Neural cell (in vitro differentiated cells): ENCODE measurements around the gene NFIX. TPM values are rescaled to one million over a fixed set of nuclear protein-coding genes. Genes with fewer than 3 reads are reported as not detected.

Experiments
- H2AFZ ChIP-seq: fragments of 200-600, 300-800 bp; sonication (generic), shearing (Covaris generic); 2 replicates; pipeline ENCODE4 v1.6.0; 2014; ENCODE audit warnings: low read depth, mild to moderate bottlenecking, antibody characterized with exemption, low read length, moderate library complexity
- H3F3A ChIP-seq: fragments of 200-600 bp; shearing (Covaris generic); 2 replicates; pipeline ENCODE4 v1.6.1; 2016; ENCODE audit warnings: mild to moderate bottlenecking, moderate library complexity, mixed read lengths, antibody characterized with exemption, low read length; ENCODE audit not compliant: insufficient read depth, poor library complexity, severe bottlenecking
- H3K27ac ChIP-seq: fragments of 200-600, 300-800 bp; sonication (generic), shearing (Covaris generic); 2 replicates; pipeline ENCODE4 v1.5.1; 2014; ENCODE audit warnings: mild to moderate bottlenecking, low read length, moderate library complexity
- H3K27me3 ChIP-seq: fragments of 300-800, 200-600 bp; sonication (generic), shearing (Covaris generic); 2 replicates; pipeline ENCODE4 v1.6.0; 2014; ENCODE audit warnings: mild to moderate bottlenecking, low read depth, low read length, moderate library complexity; ENCODE audit not compliant: insufficient read depth
- H3K36me3 ChIP-seq: fragments of 300-800, 200-600 bp; sonication (generic), shearing (Covaris generic); 2 replicates; pipeline ENCODE4 v1.5.1; 2014; ENCODE audit warnings: mild to moderate bottlenecking, antibody characterized with exemption, low read length, moderate library complexity; ENCODE audit not compliant: insufficient read depth
- H3K4me2 ChIP-seq: fragments of 300-800, 200-600 bp; sonication (generic), shearing (Covaris generic); 2 replicates; pipeline ENCODE4 v1.6.0; 2014; ENCODE audit warnings: mild to moderate bottlenecking, low read length
- H3K4me3 ChIP-seq: fragments of 300-800, 200-600 bp; sonication (generic), shearing (Covaris generic); 2 replicates; pipeline ENCODE4 v1.5.1; 2014; ENCODE audit warnings: mild to moderate bottlenecking, low read length, moderate library complexity
- H3K79me2 ChIP-seq: fragments of 200-600 bp; shearing (Covaris generic); replicated peaks from 2 replicates; pipeline ENCODE4 v1.6.0; 2014; ENCODE audit warnings: mild to moderate bottlenecking, low read length, moderate library complexity; ENCODE audit not compliant: insufficient read depth
- H3K9ac ChIP-seq: fragments of 300-800, 200-600 bp; sonication (generic), shearing (Covaris generic); 2 replicates; pipeline ENCODE4 v1.6.1; 2016; ENCODE audit warnings: mild to moderate bottlenecking, low read length, mixed read lengths
- H3K9me2 ChIP-seq: fragments of 200-600 bp; shearing (Covaris generic); 2 replicates; pipeline ENCODE4 v1.6.1; 2016; ENCODE audit warnings: mild to moderate bottlenecking, low read length, mixed read lengths; ENCODE audit not compliant: insufficient read depth
- H3K9me3 ChIP-seq: fragments of 200-600, 300-800 bp; sonication (generic), shearing (Covaris generic); 2 replicates; pipeline ENCODE4 v1.6.1; 2016; ENCODE audit warnings: mild to moderate bottlenecking, mixed run types, low read length, moderate library complexity, mixed read lengths
- H4K20me1 ChIP-seq: fragments of 200-600 bp; shearing (Covaris generic); 2 replicates; pipeline ENCODE4 v1.6.1; 2016; ENCODE audit warnings: mild to moderate bottlenecking, mixed run types; ENCODE audit not compliant: insufficient read depth
- CTCF ChIP-seq: fragments of 450-650 bp; IDR thresholded peaks from 2 replicates; pipeline ENCODE4 v1.5.1; 2014; ENCODE audit warnings: antibody characterized with exemption, mild to moderate bottlenecking, moderate library complexity; ENCODE audit not compliant: poor library complexity, severe bottlenecking
- EP300 ChIP-seq: fragments of 450-650 bp; conservative IDR thresholded peaks from 2 replicates; pipeline ENCODE4 v1.6.1; 2014; ENCODE audit warnings: antibody characterized with exemption, mild to moderate bottlenecking, moderate library complexity; ENCODE audit not compliant: poor library complexity, severe bottlenecking
- EZH2 ChIP-seq: fragments of 200-600, 300-800 bp; shearing (Covaris generic), sonication (generic); IDR thresholded peaks from 2 replicates; pipeline ENCODE4 v1.6.1; 2014; ENCODE audit warnings: antibody characterized with exemption, low read length, borderline replicate concordance, mild to moderate bottlenecking; ENCODE audit not compliant: insufficient read depth, poor library complexity, severe bottlenecking
- MXI1 ChIP-seq: fragments of 450-650 bp; conservative IDR thresholded peaks from 2 replicates; pipeline ENCODE4 v1.6.1; 2014; ENCODE audit warnings: antibody characterized with exemption, mild to moderate bottlenecking; ENCODE audit not compliant: poor library complexity, severe bottlenecking
- POLR2AphosphoS5 ChIP-seq: IDR thresholded peaks from 2 replicates; pipeline ENCODE4 v1.6.1; 2012
- RAD21 ChIP-seq: fragments of 450-650 bp; conservative IDR thresholded peaks from 2 replicates; pipeline ENCODE4 v1.6.1; 2014; ENCODE audit warnings: antibody characterized with exemption, mild to moderate bottlenecking, moderate library complexity
- REST ChIP-seq: IDR thresholded peaks from 2 replicates; pipeline ENCODE4 v1.6.1; 2012; ENCODE audit warnings: borderline replicate concordance
- SMC3 ChIP-seq: fragments of 450-650 bp; conservative IDR thresholded peaks from 2 replicates; pipeline ENCODE4 v1.6.1; 2014; ENCODE audit warnings: antibody characterized with exemption, mild to moderate bottlenecking, moderate library complexity; ENCODE audit not compliant: poor library complexity
- TAF1 ChIP-seq: IDR thresholded peaks from 2 replicates; pipeline ENCODE4 v1.6.1; 2012; ENCODE audit warnings: low read depth
- polyA plus RNA-seq: library from polyadenylated mRNA; depleted of rRNA; stranded (reverse); fragments of >200 nt; gene quantifications from 2 replicates; pipeline ENCODE4 v1.2.3, GENCODE V29; 2014

Gene NFIX
- polyA plus RNA-seq, 1 donor from 2014 or later = not detected

GRCh38 chr19:12984683-12985048, 10.6 kb upstream of the NFIX start:
- no peak overlapping the region for H3K4me3 ChIP-seq
- H3K36me3 ChIP-seq = no peaks in the 10 kb centered on the region
- no peak overlapping the region for H3K27ac ChIP-seq
- no peaks in the 10 kb centered on the region for H3K9me2 ChIP-seq
- TF ChIP-seq REST (no peak), SMC3 (no peak), RAD21 (no peak), MXI1 (no peak), EZH2 (no peak), CTCF (no peak), POLR2AphosphoS5 (no peak), TAF1 (no peak), EP300 (no peak)
- H3K27me3 ChIP-seq = peaks cover 13% of the 10 kb centered on the region
- H3K4me2 ChIP-seq = no peak overlapping the region
- no peak overlapping the region for H3K9ac ChIP-seq
- H3F3A ChIP-seq = no peaks in the 10 kb centered on the region
- no peaks in the 10 kb centered on the region for H3K79me2 ChIP-seq
- H3K9me3 ChIP-seq = no peaks in the 10 kb centered on the region
- H4K20me1 ChIP-seq = no peaks in the 10 kb centered on the region
- H2AFZ ChIP-seq = no peak overlapping the region

- Histone ChIP-seq H3K36me3 (no peaks in the 10 kb centered on the region), H3K79me2 (no peaks in the 10 kb centered on the region)
- no peak for TF ChIP-seq EZH2
- peak; percentile 81 for TF ChIP-seq EP300
- peak; percentile 80 for TF ChIP-seq POLR2AphosphoS5
- TF ChIP-seq REST = no peak
- TF ChIP-seq SMC3 = no peak
Measured at GRCh38 chr19:12985049-12985776, 10.1 kb upstream of the NFIX start.

More at GRCh38 chr19:12985049-12985776, 10.1 kb upstream of the NFIX start:
- Histone ChIP-seq H2AFZ (no peak overlapping the region), H3K9ac (no peak overlapping the region), H3K27ac (no peak overlapping the region), H3K9me3 (no peaks in the 10 kb centered on the region), H3F3A (no peaks in the 10 kb centered on the region), H3K4me2 (no peak overlapping the region), H4K20me1 (no peaks in the 10 kb centered on the region), H3K9me2 (no peaks in the 10 kb centered on the region), H3K27me3 (peaks cover 18% of the 10 kb centered on the region), H3K4me3 (no peak overlapping the region)
